NCI-H345 treated with DMSO at 0.1 percent for 48 hours (cell line): ENCODE results near the gene C20orf141.
"Not testable (repeated sequence)": the region's sequence is repeated elsewhere in the genome, so short reads cannot be mapped to it uniquely, and the experiment has no call there.

Source experiments
- DNase-seq: peaks from one replicate; lab custom pipeline; 2025; ENCODE audit not compliant: unreplicated experiment; lab: John Stamatoyannopoulos, UW

Gene C20orf141

GRCh38 chr20:2814587-2815051, at the start of gene C20orf141:
Gene C20orf141 (plus strand): TSS chr20:2814987. CDS start chr20:2815185, 198 bp downstream.
- DNase-seq: no peak

GRCh38 chr20:2767768-2768631, 46.8 kb upstream of the C20orf141 start:
- DNase-seq: no peak

GRCh38 chr20:2768632-2769015, 46.2 kb upstream of the C20orf141 start:
- DNase-seq: no peak

- not testable (repeated sequence) for DNase-seq
Measured at GRCh38 chr20:2770091-2770490, 44.7 kb upstream of the C20orf141 start.

- DNase-seq: no peak
Measured at GRCh38 chr20:2771631-2772080, 43.1 kb upstream of the C20orf141 start.

GRCh38 chr20:2773812-2774211, 41.0 kb upstream of the C20orf141 start:
- no peak for DNase-seq

- no peak for DNase-seq
Measured at GRCh38 chr20:2775139-2775538, 39.6 kb upstream of the C20orf141 start.

- DNase-seq: no peak
Measured at GRCh38 chr20:2778602-2779321, 36.0 kb upstream of the C20orf141 start.

GRCh38 chr20:2780948-2781347, 33.8 kb upstream of the C20orf141 start:
- no peak for DNase-seq

- DNase-seq: no peak
Measured at GRCh38 chr20:2783908-2784566, 30.8 kb upstream of the C20orf141 start.

- DNase-seq: no peak
Measured at GRCh38 chr20:2793471-2793870, 21.3 kb upstream of the C20orf141 start.

GRCh38 chr20:2794202-2794748, 20.5 kb upstream of the C20orf141 start:
- DNase-seq: no peak

- DNase-seq: no peak
Measured at GRCh38 chr20:2794866-2795447, 19.8 kb upstream of the C20orf141 start.

GRCh38 chr20:2795451-2795850, 19.3 kb upstream of the C20orf141 start:
- no peak for DNase-seq

GRCh38 chr20:2796011-2796660, 18.7 kb upstream of the C20orf141 start:
- no peak for DNase-seq

GRCh38 chr20:2797136-2797983, 17.4 kb upstream of the C20orf141 start:
- no peak for DNase-seq

GRCh38 chr20:2798095-2798805, 16.5 kb upstream of the C20orf141 start:
- no peak for DNase-seq

- no peak for DNase-seq
Measured at GRCh38 chr20:2798814-2799213, 16.0 kb upstream of the C20orf141 start.

- DNase-seq: no peak
Measured at GRCh38 chr20:2799271-2799670, 15.5 kb upstream of the C20orf141 start.
